HCT116 (cell line): ENCODE results near the gene LPO. TPM values are rescaled to one million over a fixed set of nuclear protein-coding genes. Genes with fewer than 3 reads are reported as not detected.

Source experiments
- ATAC-seq: fragments of 200-7000 bp; cut with Tn5 transposase; 2 replicates; pipeline ENCODE4 v1.9.1; 2020; ENCODE audit warnings: mild to moderate bottlenecking, moderate library complexity
- BruUV-seq: library from RNA; stranded (reverse); fragments of 400-500 nt; replicated peaks from 2 replicates; lab custom pipeline; 2021; lab: Mats Ljungman, UMichigan
- CTCF ChIA-PET: fragments of 300-600 bp; sonication (Branson Sonifier 250); formaldehyde crosslinking; loops from one replicate; lab custom pipeline; 2021; ENCODE audit warnings: antibody characterized with exemption; lab: Charles Lee
- POLR2A ChIA-PET: fragments of 300-600, 350-600 bp; sonication (Branson Sonifier 250); formaldehyde crosslinking; loops from one replicate; lab custom pipeline; 2021; ENCODE audit warnings: antibody characterized with exemption; lab: Charles Lee
- RAD21 ChIA-PET, 2 experiments: fragments of 300-600 bp; sonication (Branson Sonifier 250); formaldehyde crosslinking; loops; one replicate each; lab custom pipeline; 2023; ENCODE audit warnings: low total read pairs in 2 of 2; ENCODE audit not compliant: uncharacterized antibody in 2 of 2, unreplicated experiment in 2 of 2, low non-redundant PET in 1 of 2; lab: Charles Lee
- DNase-seq: peaks from one replicate; pipeline ENCODE4 v3.0.0-alpha.2; 2010; ENCODE audit warnings: low read depth, low spot score
- H2AFZ ChIP-seq: fragments of 200-600 bp; shearing (Covaris generic), sonication (generic); 2 replicates; pipeline ENCODE4 v1.6.1; 2017; ENCODE audit warnings: low read depth, mixed run types, mixed read lengths, antibody characterized with exemption, low read length; ENCODE audit not compliant: poor library complexity, severe bottlenecking
- H3K27ac ChIP-seq: 2 replicates; pipeline ENCODE4 v1.5.1; 2012; ENCODE audit warnings: low read depth, low read length
- H3K27me3 ChIP-seq: fragments of 200-600 bp; sonication (generic); 2 replicates; pipeline ENCODE4 v1.6.1; 2016; ENCODE audit warnings: mixed run types, low read length, mixed read lengths; ENCODE audit not compliant: insufficient read depth
- H3K36me3 ChIP-seq, 2 experiments: fragments of 200-500 bp in 1 of 2; fragments of 200-600 bp in 1 of 2; sonication (Bioruptor generic) in 1 of 2; sonication (generic) in 1 of 2; 2 replicates each; pipeline versions ENCODE4 v1.5.1 to v1.6.1; 2014 to 2016; ENCODE audit warnings: low read length in 2 of 2, inconsistent platforms in 1 of 2, mixed read lengths in 1 of 2, mixed run types in 1 of 2; ENCODE audit not compliant: insufficient read depth in 2 of 2, control insufficient read depth in 1 of 2
- H3K4me1 ChIP-seq, 2 experiments: fragments of 200-600 bp in 1 of 2; sonication (generic) in 1 of 2; 2 replicates each; pipeline versions ENCODE4 v1.5.1 to v1.6.1; 2012 to 2017; ENCODE audit warnings: low read length in 2 of 2, inconsistent platforms in 1 of 2, mild to moderate bottlenecking in 1 of 2, mixed read lengths in 1 of 2, mixed run types in 1 of 2, moderate library complexity in 1 of 2; ENCODE audit not compliant: insufficient read depth in 2 of 2, control insufficient read depth in 1 of 2
- H3K4me2 ChIP-seq: fragments of 200-600 bp; sonication (generic); 2 replicates; pipeline ENCODE4 v1.6.1; 2017; ENCODE audit warnings: mixed run types, low read length, mixed read lengths
- H3K4me3 ChIP-seq, 2 experiments: fragments of 200-600 bp in 1 of 2; sonication (generic) in 1 of 2; replicated peaks in 1 of 2; 2 replicates each; pipeline ENCODE4 v1.5.1; 2011 to 2016; ENCODE audit warnings: low read length in 2 of 2, control low read depth in 1 of 2, low read depth in 1 of 2, mild to moderate bottlenecking in 1 of 2, mixed read lengths in 1 of 2, mixed run types in 1 of 2
- H3K79me2 ChIP-seq: fragments of 200-600 bp; sonication (generic); 2 replicates; pipeline ENCODE4 v1.6.1; 2017; ENCODE audit warnings: mild to moderate bottlenecking, mixed run types, low read length, moderate library complexity, mixed read lengths; ENCODE audit not compliant: insufficient read depth
- H3K9ac ChIP-seq: fragments of 200-600 bp; sonication (generic); 2 replicates; pipeline ENCODE4 v1.6.1; 2016; ENCODE audit warnings: low read length, mixed read lengths
- H3K9me2 ChIP-seq: fragments of 200-600 bp; sonication (generic), shearing (Covaris generic); 2 replicates; pipeline ENCODE4 v1.6.1; 2017; ENCODE audit warnings: mixed run types, mild to moderate bottlenecking, moderate library complexity; ENCODE audit not compliant: insufficient read depth
- H3K9me3 ChIP-seq, 2 experiments: fragments of 200-500 bp in 1 of 2; fragments of 200-600 bp in 1 of 2; sonication (Bioruptor generic) in 1 of 2; sonication (generic) in 1 of 2; 2 replicates each; pipeline ENCODE4 v1.6.1; 2014 to 2017; ENCODE audit warnings: low read length in 2 of 2, mixed read lengths in 2 of 2, inconsistent platforms in 1 of 2, low read depth in 1 of 2, mild to moderate bottlenecking in 1 of 2, mixed run types in 1 of 2, moderate library complexity in 1 of 2; ENCODE audit not compliant: control insufficient read depth in 1 of 2, insufficient read depth in 1 of 2
- H4K20me1 ChIP-seq: fragments of 200-600 bp; sonication (generic), shearing (Covaris generic); 2 replicates; pipeline ENCODE4 v1.6.1; 2017; ENCODE audit warnings: mixed run types, mild to moderate bottlenecking, moderate library complexity; ENCODE audit not compliant: insufficient read depth
- ATF3 ChIP-seq: IDR thresholded peaks from 2 replicates; pipeline ENCODE4 v1.6.1; 2012
- CBX3 ChIP-seq: IDR thresholded peaks from 2 replicates; pipeline ENCODE4 v1.6.1; 2012; ENCODE audit warnings: low read depth
- CEBPB ChIP-seq: IDR thresholded peaks from 2 replicates; pipeline ENCODE4 v1.6.1; 2012; ENCODE audit warnings: low read depth
- CTCF ChIP-seq, 3 experiments: fragments of 200-600 bp in 1 of 3; sonication (generic) in 1 of 3; IDR thresholded peaks in 2 of 3; conservative IDR thresholded peaks in 1 of 3; 2 replicates each; pipeline ENCODE4 v1.5.1; 2012 to 2017; ENCODE audit warnings: low read depth in 2 of 3, low read length in 2 of 3, antibody characterized with exemption in 1 of 3, borderline replicate concordance in 1 of 3, control low read depth in 1 of 3, mild to moderate bottlenecking in 1 of 3, mixed read lengths in 1 of 3, mixed run types in 1 of 3, moderate library complexity in 1 of 3; ENCODE audit not compliant: insufficient read depth in 1 of 3
- ELF1 ChIP-seq: IDR thresholded peaks from 2 replicates; pipeline ENCODE4 v1.6.1; 2012; ENCODE audit warnings: low read depth, borderline replicate concordance
- EZH2phosphoT487 ChIP-seq: fragments of 200-600 bp; IDR thresholded peaks from 2 replicates; pipeline ENCODE4 v1.6.1; 2018; ENCODE audit warnings: antibody characterized with exemption, borderline replicate concordance
- JUND ChIP-seq: IDR thresholded peaks from 2 replicates; pipeline ENCODE4 v1.6.1; 2012
- MAX ChIP-seq: IDR thresholded peaks from 2 replicates; pipeline ENCODE4 v1.6.1; 2012
- POLR2A ChIP-seq: IDR thresholded peaks from 2 replicates; pipeline ENCODE4 v1.7.0; 2011; ENCODE audit warnings: borderline replicate concordance; ENCODE audit not compliant: insufficient read depth, insufficient read length; ENCODE audit errors: extremely low read depth
- RAD21 ChIP-seq: IDR thresholded peaks from 2 replicates; pipeline ENCODE4 v1.6.1; 2012; ENCODE audit warnings: low read depth, mild to moderate bottlenecking
- REST ChIP-seq: IDR thresholded peaks from 2 replicates; pipeline ENCODE4 v1.6.1; 2012; ENCODE audit warnings: low read depth
- SIN3A ChIP-seq: IDR thresholded peaks from 2 replicates; pipeline ENCODE4 v1.6.1; 2012; ENCODE audit warnings: low read depth
- SP1 ChIP-seq: IDR thresholded peaks from 2 replicates; pipeline ENCODE4 v1.6.1; 2012; ENCODE audit warnings: low read depth
- SRF ChIP-seq: IDR thresholded peaks from 2 replicates; pipeline ENCODE4 v1.6.1; 2012; ENCODE audit warnings: low read depth
- TCF7L2 ChIP-seq: IDR thresholded peaks from 2 replicates; pipeline ENCODE4 v1.7.0; 2011; ENCODE audit warnings: borderline replicate concordance, inconsistent platforms; ENCODE audit not compliant: insufficient read depth, insufficient read length; ENCODE audit errors: extremely low read depth
- YY1 ChIP-seq: IDR thresholded peaks from 2 replicates; pipeline ENCODE4 v1.6.1; 2011; ENCODE audit warnings: low read length, low read depth, moderate library complexity, mild to moderate bottlenecking; ENCODE audit not compliant: insufficient replicate concordance; ENCODE audit errors: extremely low read depth
- ZBTB33 ChIP-seq: IDR thresholded peaks from 2 replicates; pipeline ENCODE4 v1.6.1; 2011; ENCODE audit warnings: mild to moderate bottlenecking, low read length, moderate library complexity; ENCODE audit not compliant: insufficient replicate concordance; ENCODE audit errors: extremely low read depth
- ZFX ChIP-seq: fragments of 450-650 bp; IDR thresholded peaks from 2 replicates; pipeline ENCODE4 v1.6.1; 2017
- ZNF274 ChIP-seq: fragments of 200-500 bp; sonication (Bioruptor generic); IDR thresholded peaks from 2 replicates; pipeline ENCODE4 v1.6.1; 2014; ENCODE audit warnings: mild to moderate bottlenecking, low read depth, low read length, inconsistent platforms
- intact Hi-C: fragments of 100-400 bp; cut with micrococcal nuclease; formaldehyde crosslinking; loops from 2 replicates; pipeline ENCODE4 v1.10.0; 2022
- total RNA-seq: library from RNA; stranded (reverse); gene quantifications from one replicate; pipeline ENCODE4 v1.2.1, GENCODE V29; 2021; ENCODE audit not compliant: unreplicated experiment

LPO gene
- total RNA-seq, 1 experiment from 2014 or later: not detected

GRCh38 chr17:58289869-58290268, 51.5 kb downstream of the LPO start (continued):
- TF ChIP-seq EZH2phosphoT487: no peak
- no peak for TF ChIP-seq REST
- TF ChIP-seq, all 23 proteins: peak for 0

- H3K4me2 ChIP-seq: no peak overlapping the region
- H3K36me3 ChIP-seq: no peaks in the 10 kb centered on the region
- no peaks in the 10 kb centered on the region for H3K9me3 ChIP-seq
- 0 out of 4 replicates have a peak, but pooled peaks cover 0 to 3% of the 10 kb centered on the region in 2 experiments for H3K4me1 ChIP-seq
- no peaks in the 10 kb centered on the region for H3K9me2 ChIP-seq
- H3K27ac ChIP-seq: no peak overlapping the region
- no peak for TF ChIP-seq ZNF274
- no peak for TF ChIP-seq JUND
- no peak for TF ChIP-seq SRF
- no peak for TF ChIP-seq ATF3
- no peak for TF ChIP-seq SP1
- TF ChIP-seq POLR2A: no peak
- no peak for TF ChIP-seq TCF7L2
- TF ChIP-seq RAD21: no peak
- TF ChIP-seq SIN3A: no peak
- no peak for TF ChIP-seq ZBTB33
- no peak for TF ChIP-seq CBX3
- no peak for TF ChIP-seq CEBPB
- TF ChIP-seq YY1: no peak
- no peak for TF ChIP-seq CTCF (IDR thresholded peaks at IDR 0.05 in 2 of 3, conservative IDR thresholded peaks at IDR 0.05 in 1 of 3; ENCODE audit: borderline replicate concordance in 1 of 3, insufficient read depth in 1 of 3, low read depth in 2 of 3, low read length in 2 of 3)
- no peak for TF ChIP-seq ZFX
- no peak for TF ChIP-seq ELF1
- no peak for TF ChIP-seq MAX
- ChIA-PET POLR2A (no interaction called here), RAD21 (no interaction called here), CTCF (no interaction called here)
- no peaks in the 10 kb centered on the region for H3K79me2 ChIP-seq
- H3K9ac ChIP-seq: no peak overlapping the region
- ATAC-seq: no peak
- H3K4me3 ChIP-seq: no peak overlapping the region
- DNase-seq: no peak
- no peaks in the 10 kb centered on the region for H3K27me3 ChIP-seq
- no peaks in the 10 kb centered on the region for H4K20me1 ChIP-seq
- BruUV-seq: no TSS peak
- intact Hi-C loops: no loop called here
- H2AFZ ChIP-seq: no peak overlapping the region
Observed at GRCh38 chr17:58291246-58291645, 52.9 kb downstream of the LPO start.
